Testis (tissue), 3 donors: Measurements from ENCODE around the gene RGS12. TPM values are rescaled to one million over a fixed set of nuclear protein-coding genes. Genes with fewer than 3 reads are reported as not detected.

Experiments
- DNase-seq: peaks from one replicate; pipeline ENCODE4 v3.0.0-alpha.2; 2019
- H3K27ac ChIP-seq, 2 donors: fragments of 200-600 bp; sonication (generic); one replicate each; pipeline ENCODE4 v1.5.1; 2019
- H3K27me3 ChIP-seq: fragments of 200-600 bp; sonication (generic); one replicate; pipeline ENCODE4 v1.5.1; 2019
- H3K36me3 ChIP-seq: fragments of 200-600 bp; sonication (generic); one replicate; pipeline ENCODE4 v1.5.1; 2017; ENCODE audit warnings: low read depth; ENCODE audit errors: missing control alignments
- H3K4me1 ChIP-seq: fragments of 200-600 bp; sonication (generic); one replicate; pipeline ENCODE4 v1.5.1; 2019
- H3K4me3 ChIP-seq, 2 donors: fragments of 200-600 bp; sonication (generic); one replicate each; pipeline ENCODE4 v1.5.1; 2017 to 2019
- H3K9me3 ChIP-seq: fragments of 200-600 bp; sonication (generic); one replicate; pipeline ENCODE4 v1.5.1; 2017
- CTCF ChIP-seq, 3 experiments: fragments of 450-650 bp in 2 of 3; fragments of 200-600 bp in 1 of 3; sonication (generic) in 1 of 3; IDR thresholded peaks; one replicate each; pipeline ENCODE4 v1.5.1; 2016 to 2019; ENCODE audit warnings: antibody characterized with exemption in 3 of 3, mild to moderate bottlenecking in 2 of 3, moderate library complexity in 1 of 3
- POLR2A ChIP-seq: fragments of 450-650 bp; IDR thresholded peaks from one replicate; pipeline ENCODE4 v1.6.1; 2017; ENCODE audit warnings: antibody characterized with exemption, mild to moderate bottlenecking, moderate library complexity
- WGBS, 2 donors: methylation state at CpG; one replicate each; pipeline ENCODE4 v1.1.5; 2018; 5-methylcytosine and 5-hydroxymethylcytosine counted together
- intact Hi-C: fragments of 100-400 bp; cut with DNase I; formaldehyde crosslinking; loops from one replicate; pipeline ENCODE4 v1.15.1; 2023; ENCODE audit warnings: low total_unique reads
- polyA plus RNA-seq: library from polyadenylated mRNA; stranded (reverse); fragments of 350-450 nt; fragmentation: Illumina TruSeq; extraction: RNeasy Lipid Tissue Mini Kit (QIAGEN cat#74804); gene quantifications from one replicate; pipeline ENCODE4 v1.2.3, GENCODE V29; 2014; ENCODE audit warnings: low read depth, low replicate concordance; ENCODE audit not compliant: insufficient read depth
- total RNA-seq, 2 donors: library from RNA; depleted of rRNA; stranded (reverse); fragments of >200 nt; gene quantifications; one replicate each; pipeline ENCODE4 v1.2.3, GENCODE V29; 2016

Gene RGS12
- total and polyA plus RNA-seq, 3 donors from 2014 or later: 25.0 to 68.2 (median 39.0) TPM

DNA sequence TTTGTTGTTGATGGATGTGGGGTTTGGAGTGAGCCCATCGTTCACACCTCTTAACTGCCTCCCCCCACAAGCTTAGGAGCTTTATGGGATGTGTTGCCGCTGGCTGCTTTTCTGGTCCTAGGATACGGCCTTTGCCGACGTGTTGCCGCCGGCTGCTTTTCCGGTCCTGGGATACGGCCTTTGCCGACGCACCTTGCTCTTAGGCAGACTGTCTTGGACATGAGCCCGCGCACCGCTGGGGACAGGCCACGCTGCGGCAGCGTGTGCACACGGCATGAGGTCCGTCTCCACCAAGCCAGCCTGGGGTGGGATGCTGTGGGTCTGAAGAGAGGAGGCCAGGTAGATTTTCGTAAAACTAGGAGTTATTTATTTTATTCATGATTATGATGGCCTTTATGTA, 14.2 kb downstream of the RGS12 start:
- H3K4me3 ChIP-seq: no peak overlapping the region
- no peaks in the 10 kb centered on the region for H3K27me3 ChIP-seq
- intact Hi-C loops: no loop called here
- peaks cover 8% of the 10 kb centered on the region for H3K4me1 ChIP-seq
- no peaks in the 10 kb centered on the region for H3K36me3 ChIP-seq
- DNase-seq: no peak
- no peak overlapping the region for H3K27ac ChIP-seq
- WGBS, 2 donors: 94 to 95% methylated on average over 20 of the region's 20 CpGs
- TF ChIP-seq CTCF (IDR thresholded peaks at IDR 0.05) (no peak), POLR2A (no peak)
- H3K9me3 ChIP-seq: no peaks in the 10 kb centered on the region

- WGBS, 2 donors: 91% methylated on average over 12 of the region's 12 CpGs
- intact Hi-C loops: no loop called here
- TF ChIP-seq CTCF (IDR thresholded peaks at IDR 0.05): no peak
- TF ChIP-seq POLR2A: no peak
- no peak for DNase-seq
- H3K36me3 ChIP-seq: no peaks in the 10 kb centered on the region
- no peaks in the 10 kb centered on the region for H3K9me3 ChIP-seq
- no peaks in the 10 kb centered on the region for H3K27me3 ChIP-seq
- H3K4me3 ChIP-seq: no peak overlapping the region
- peaks cover 5% of the 10 kb centered on the region for H3K4me1 ChIP-seq
- no peak overlapping the region for H3K27ac ChIP-seq
Measured at GRCh38 chr4:3307486-3307885, 14.7 kb downstream of the RGS12 start.

DNA sequence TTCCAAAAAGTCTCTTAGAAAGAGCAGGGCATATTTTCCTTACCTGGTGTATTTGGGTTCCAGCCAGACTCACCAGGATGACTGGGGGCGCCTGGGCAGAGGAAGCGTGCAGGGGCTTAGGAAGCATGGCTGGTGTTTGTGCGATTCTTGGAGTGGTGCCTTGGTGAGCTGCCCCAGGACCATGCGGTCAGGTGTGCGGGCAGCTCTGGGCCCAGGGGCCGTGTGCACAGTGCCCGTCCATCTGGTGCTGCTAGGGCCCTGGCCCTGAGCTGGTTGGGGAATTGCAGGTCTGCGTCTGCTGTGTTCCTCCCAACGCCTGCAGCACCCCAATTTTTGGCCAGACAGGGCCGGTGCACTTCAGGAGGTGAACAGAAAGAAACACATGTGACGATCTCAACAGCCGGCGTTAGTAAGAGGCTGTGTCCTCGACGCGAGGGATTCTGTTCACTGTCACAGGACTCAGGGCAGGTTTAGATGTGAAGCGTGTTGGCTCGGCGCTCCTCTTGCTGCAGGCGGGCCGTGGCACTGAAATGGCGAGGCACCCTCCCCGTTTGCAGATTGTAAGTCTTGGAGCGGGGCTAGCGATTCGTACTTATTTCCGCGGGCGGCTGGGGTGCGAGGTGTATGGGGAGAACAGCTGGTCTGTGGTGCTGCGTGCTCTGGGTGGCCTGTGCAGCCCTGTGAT, 15.2 kb downstream of the RGS12 start:
- TF ChIP-seq CTCF (IDR thresholded peaks at IDR 0.05) (no peak), POLR2A (no peak)
- Histone ChIP-seq H3K4me3 (no peak overlapping the region), H3K36me3 (no peaks in the 10 kb centered on the region), H3K27ac (no peak overlapping the region), H3K27me3 (no peaks in the 10 kb centered on the region), H3K4me1 (peaks cover 5% of the 10 kb centered on the region), H3K9me3 (no peaks in the 10 kb centered on the region)
- no peak for DNase-seq
- intact Hi-C loops: no loop called here
- WGBS, 2 donors: 92 to 95% methylated on average over 26 to 31 of the region's 31 CpGs

DNA sequence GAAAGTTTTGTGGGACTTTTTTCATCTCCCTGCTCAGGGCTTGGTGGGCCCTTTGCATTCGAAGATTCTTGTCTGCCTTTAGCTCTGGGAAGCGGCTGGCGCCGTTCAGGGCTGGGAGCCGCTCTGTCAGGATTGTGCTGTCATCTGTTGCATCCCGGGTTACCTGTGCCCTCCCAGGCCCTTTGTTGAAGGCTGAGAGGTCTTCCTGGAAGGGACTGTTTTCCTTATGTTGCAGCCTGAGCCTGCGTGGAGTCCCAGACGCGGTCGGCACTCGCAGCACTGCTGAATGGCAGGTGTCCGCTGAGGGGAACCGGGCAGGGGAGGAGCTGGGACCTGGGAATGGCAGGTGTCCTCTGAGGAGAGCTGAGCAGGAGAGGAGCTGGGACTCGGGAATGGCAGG, 15.9 kb downstream of the RGS12 start:
- intact Hi-C loops: no loop called here

More for the DNA sequence above, 15.9 kb downstream of the RGS12 start:
- Histone ChIP-seq H3K4me3 (no peak overlapping the region), H3K9me3 (no peaks in the 10 kb centered on the region), H3K36me3 (no peaks in the 10 kb centered on the region), H3K27ac (no peak overlapping the region), H3K27me3 (no peaks in the 10 kb centered on the region), H3K4me1 (peaks cover 5% of the 10 kb centered on the region)
- TF ChIP-seq POLR2A (no peak), CTCF (IDR thresholded peaks at IDR 0.05) (no peak)
- 82 to 87% methylated on average over 14 of the region's 14 CpGs for WGBS, 2 donors
- DNase-seq: no peak
